Activated naive CD4-positive, alpha-beta T cell treated with Interleukin-2 at 50 U/mL for 16 hours (primary cell): ENCODE data around the gene ZNF740.
"Not testable (repeated sequence)": the region's sequence is repeated elsewhere in the genome, so short reads cannot be mapped to it uniquely, and the experiment has no call there.

Experiments
- DNase-seq: peaks from one replicate; pipeline ENCODE4 v3.0.0-alpha.2; 2020

The ZNF740 gene

GRCh38 chr12:53196486-53196885 is 16.0 kb downstream of the ZNF740 start:
- no peak for DNase-seq

- DNase-seq = no peak
Measured at GRCh38 chr12:53197011-53197640, 16.6 kb downstream of the ZNF740 start.

GRCh38 chr12:53198486-53199110 is 18.1 kb downstream of the ZNF740 start:
- DNase-seq = no peak

GRCh38 chr12:53199700-53200099 is 19.2 kb downstream of the ZNF740 start:
- DNase-seq = no peak

- no peak for DNase-seq
Measured at GRCh38 chr12:53200107-53200457, 19.6 kb downstream of the ZNF740 start.

DNA sequence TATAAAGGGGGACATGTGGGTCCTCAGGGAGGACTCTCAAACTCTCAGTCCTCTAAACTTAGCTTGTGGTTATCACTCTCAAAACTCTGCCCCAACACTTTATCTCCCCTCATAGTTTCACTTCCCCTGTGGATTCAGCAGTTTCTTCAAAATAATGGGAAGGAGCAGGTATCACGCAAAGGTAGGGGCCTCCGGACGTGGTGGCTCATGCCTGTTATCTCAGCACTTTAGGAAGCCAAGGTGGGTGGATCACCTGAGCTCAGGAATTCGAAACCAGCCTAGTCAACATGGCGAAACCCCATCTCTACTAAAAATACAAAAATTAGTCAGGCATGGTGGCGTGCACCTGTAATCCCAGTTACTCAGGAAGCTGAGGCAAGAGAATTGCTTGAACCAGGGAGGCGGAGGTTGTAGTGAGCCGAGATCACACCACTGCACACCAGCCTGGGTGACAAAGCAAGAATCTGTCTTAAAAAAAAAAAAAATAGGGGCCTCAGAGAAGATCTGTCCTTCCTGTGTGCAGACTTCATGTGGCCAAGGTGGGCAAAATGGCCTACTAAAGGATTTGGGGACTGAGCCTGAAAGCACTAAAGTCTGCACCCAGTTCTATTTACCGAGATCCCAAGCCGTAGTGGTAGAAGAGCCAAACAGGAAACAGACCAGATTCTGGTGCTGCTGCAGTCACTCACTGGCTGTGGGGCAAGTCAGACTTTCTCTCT is 20.1 kb downstream of the ZNF740 start:
- peak; percentile 58 for DNase-seq

DNA sequence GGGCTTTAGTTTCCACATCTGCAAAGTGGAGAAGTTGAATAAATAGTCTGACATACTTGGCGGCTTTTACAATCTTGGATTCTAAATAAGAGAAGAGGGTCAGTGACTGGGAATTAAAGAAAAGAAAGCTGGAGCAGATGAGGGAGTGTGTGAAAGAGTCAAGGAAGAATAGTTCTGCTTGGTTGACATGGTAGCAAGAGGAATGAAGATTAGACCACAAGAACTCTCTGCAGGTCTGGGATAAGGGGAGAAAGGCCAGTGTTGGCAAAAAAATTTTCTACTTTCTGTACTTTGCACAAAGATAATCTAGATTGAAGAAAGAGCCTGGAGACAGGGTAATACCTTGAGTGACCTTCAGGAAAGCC is 20.6 kb downstream of the ZNF740 start:
- no peak for DNase-seq

- DNase-seq = no peak
Measured at GRCh38 chr12:53201639-53202038, 21.1 kb downstream of the ZNF740 start.

DNA sequence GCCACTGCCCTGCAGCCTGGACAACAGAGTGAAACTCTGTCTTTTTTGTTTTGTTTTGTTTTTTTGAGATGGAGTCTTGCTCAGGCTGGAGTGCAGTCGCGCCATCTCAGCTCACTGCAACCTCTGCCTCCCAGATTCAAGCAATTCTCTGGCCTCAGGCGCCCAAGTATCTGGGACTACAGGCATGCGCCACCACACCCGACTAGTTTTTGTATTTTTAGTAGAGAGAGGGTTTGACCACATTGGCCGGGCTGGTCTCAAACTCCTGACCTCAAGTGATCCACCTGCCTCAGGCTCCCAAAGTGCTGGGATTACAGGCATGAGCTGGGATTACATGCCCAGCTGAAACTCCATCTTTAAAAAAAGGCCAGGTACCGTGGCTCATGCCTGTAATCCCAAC is 21.8 kb downstream of the ZNF740 start:
- DNase-seq = not testable (repeated sequence)

DNA sequence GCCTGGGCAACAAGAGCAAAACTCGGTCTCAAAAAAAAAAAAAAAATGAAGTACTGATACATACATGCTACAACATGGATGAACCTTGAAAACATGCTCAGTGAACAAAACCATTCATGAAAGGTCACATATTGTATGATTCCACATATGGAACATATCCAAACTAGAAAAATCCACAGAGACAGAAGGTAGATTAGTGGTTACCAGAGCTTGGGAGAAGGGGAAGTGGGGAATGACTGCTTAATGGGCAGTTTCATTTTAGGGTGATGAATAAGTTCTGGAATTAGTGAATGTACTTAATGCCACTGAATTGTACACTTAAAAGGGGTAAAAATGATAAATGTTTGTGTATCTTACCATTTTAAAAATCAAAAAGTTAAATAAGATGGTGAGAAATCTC is 23.8 kb downstream of the ZNF740 start:
- DNase-seq = no peak

DNA sequence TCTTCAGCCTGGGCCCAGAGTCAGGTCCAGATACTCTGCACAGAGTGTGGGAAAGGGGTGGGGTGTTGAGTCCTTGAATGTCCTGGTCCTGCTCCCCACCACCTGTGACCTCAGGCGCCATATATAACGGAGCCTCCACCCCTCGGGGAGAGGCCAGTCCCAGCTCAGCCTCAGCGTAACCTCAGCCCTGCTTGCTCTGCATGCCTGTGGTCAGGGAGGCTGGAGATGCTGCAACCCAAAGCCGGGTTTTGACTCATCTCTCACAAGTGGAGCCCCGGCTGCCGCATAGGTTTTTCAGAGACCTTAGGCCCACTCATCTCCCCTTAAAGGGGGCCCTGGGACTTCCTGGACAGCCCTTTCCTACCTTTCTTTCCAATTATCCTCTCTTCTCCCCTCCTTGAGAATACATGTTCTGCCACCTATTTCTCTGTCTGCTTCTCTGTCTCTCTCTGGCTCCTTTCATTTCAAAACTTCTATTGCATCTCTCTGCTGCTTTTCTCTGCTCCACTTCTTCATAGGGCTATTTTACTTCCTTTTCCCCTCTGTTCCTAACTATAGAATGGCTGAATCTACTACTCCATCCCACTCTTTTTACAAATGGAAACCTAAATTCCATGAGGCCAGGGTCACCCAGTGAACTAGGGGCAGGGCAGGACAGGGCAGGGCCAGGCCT is 25.4 kb downstream of the ZNF740 start:
- DNase-seq = peak; percentile 76

DNA sequence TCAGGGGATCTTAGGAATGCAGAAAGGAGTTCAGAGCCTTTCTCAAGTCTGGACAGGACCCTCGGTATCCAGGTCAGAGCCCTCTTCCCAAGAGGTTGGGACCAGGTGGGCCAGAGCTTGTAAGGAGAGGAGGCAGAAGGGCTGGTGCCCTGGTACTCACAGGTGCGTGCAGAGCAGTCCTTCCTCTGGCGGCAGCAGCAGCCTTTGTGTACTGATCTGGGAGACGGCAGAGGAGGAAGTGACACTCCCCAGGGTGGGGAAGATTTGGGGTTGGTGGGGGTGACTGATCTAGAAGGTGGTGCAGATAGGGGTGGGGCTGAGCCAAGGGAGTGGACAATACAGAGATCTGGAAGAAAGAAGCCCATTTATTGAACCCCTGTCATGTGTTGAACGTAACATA is 26.5 kb downstream of the ZNF740 start, which contains the start of gene ITGB7:
Gene ITGB7 (minus strand): TSS at position 210 of the 400 bp plus-strand sequence. CDS start 6,808 bp downstream, outside the sequence.
- peak; percentile 65 for DNase-seq

- no peak for DNase-seq
Measured at GRCh38 chr12:53208435-53208834, 27.9 kb downstream of the ZNF740 start.

DNA sequence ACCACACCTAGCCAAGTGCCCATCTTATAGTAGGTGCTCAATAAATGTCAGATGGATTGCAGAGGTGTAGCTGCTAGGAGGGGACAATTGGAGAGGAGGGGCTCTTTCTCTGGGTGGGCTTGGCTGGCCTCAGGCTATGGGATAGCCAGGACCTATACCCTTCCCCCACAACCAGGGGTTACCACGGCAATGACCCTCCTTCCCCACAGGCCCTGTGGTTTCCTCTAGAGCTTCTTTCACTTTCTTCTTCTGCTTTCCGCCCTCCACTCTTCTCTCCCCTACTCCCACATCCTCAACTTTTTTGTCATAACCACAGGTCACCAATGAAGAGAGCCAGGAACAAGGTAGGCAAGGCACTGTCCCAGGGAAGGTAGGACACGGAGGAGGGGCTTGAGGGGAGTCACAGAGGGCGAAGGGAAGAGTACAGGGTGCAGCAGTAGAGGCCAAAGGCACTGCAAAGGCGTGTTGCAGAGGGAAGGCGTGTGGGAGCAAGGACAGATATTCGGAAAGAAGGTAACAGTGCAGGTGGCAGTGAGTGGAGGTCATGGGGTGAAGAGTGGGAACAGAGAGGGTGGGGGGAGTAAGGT is 28.4 kb downstream of the ZNF740 start:
- no peak for DNase-seq

GRCh38 chr12:53210843-53211242 is 30.3 kb downstream of the ZNF740 start:
- no peak for DNase-seq

DNA sequence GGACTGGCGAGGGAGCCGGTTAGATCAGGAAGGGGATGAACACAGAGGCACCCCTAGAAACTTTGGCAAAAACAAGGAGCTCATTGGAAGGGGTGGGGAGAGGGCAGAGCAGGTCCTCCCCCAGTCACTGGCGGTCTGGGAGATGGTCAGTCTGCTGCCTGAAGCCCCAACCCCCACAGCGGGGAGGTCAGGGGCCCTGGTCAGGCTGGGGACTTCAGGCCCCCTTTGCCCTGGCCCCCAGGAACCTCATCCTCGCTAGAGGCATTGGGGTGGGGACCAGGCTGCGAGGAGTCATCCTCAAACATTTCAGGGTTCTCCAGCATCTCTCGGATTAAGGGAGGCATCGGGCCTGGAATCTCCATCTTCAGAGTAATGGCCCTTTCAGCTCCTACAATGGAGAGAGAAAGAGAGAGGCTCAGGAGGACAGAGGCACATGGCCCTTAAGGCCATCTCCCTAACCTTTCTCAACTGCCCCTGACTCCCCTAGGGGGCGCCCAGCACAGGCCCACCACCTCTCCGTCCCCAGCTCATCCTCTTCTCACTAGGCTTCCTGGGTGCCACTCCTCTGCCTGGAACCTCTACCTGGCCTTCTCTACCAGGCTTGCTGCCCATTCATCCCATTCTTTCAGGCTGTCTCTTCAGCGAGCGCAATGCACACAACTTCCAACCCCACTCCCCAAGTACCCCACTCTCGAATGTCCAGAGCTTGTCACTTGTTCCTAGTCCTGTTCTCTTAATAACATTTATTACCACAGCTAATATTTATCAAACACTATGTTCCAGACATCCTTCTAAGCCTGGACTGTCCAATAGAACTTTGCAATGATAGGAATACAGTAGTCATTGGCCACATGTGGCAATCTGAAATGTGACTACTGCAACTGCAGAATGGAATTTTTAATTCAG is 31.2 kb downstream of the ZNF740 start:
- no peak for DNase-seq

DNA sequence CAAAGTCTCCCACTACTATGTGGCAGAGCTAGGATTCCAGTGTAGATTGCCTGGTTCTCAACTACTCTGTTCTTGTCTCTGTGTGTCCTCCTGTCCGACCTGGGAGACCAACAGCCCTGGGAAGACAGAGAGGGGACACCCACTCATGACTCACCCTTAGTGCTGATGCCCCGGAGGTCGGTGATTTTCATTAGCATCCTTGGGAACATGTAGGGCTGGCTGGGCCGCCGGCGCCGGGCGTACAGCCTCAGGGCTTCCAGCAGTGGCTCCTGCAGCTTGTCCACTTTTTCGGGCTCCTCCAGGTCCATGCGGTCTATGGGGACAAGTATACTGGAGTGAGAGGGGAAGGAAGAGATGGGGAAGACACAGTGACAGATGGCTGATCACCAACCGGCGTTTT is 32.4 kb downstream of the ZNF740 start:
- no peak for DNase-seq

GRCh38 chr12:53213348-53213747 is 32.8 kb downstream of the ZNF740 start:
- peak; percentile 83 for DNase-seq

GRCh38 chr12:53214221-53214620 is 33.7 kb downstream of the ZNF740 start:
- DNase-seq = no peak

DNA sequence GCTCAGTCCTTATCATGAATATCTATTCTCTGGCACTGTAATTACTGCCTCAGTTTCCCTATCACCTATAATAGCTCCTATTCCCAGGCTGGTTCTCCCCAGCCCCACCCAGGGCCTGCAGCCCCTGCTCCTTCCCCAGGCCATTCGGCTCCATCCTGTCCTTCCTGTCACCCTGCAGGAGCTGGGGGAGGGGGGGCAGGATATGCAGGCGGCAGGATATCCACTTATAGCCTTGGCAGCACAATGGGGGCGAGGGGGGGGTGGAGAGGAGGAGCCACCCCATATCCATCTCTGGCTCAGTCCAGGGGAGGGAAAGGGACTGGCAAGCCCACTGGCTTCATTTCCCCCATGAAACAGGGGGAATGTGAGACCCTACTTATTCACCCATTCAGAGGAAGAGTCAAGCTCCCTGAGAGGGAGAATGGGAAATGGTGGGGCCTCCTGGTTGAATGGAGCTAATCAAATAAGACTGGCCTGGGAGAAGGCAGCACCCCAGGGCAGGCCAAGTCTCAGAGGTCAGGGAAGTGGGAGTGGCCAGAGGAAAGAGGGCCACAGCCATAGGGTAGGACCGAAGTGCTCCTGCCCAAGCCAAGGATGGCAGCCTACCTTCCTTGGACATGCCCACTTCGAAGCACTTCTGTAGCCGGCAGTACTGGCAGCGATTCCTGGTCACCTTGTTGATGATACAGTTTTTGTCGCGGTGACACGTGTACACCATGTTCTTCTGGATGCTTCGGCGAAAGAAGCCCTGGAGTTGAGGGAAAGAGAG is 34.3 kb downstream of the ZNF740 start:
- no peak for DNase-seq

DNA sequence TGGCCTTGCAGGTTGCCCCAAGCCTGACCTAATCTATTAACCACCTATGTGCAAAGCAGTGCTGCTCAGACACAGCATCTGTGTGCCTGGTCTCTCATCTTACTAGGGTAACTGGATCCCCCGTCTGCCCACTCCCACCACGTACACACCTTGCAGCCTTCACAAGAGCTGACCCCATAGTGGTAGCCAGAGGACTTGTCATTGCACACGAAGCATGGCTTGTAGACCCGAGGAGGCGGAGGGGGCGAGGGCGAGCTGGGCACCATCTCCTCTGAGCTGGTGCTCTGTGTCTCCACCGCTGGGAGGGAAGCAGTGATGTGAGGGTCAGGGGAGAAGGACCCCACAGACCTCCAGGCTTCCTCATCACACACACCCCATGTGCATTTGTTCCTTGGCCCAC is 35.0 kb downstream of the ZNF740 start:
- no peak for DNase-seq
